ENCODE measurements around the gene ABCG4.
"Not testable (repeated sequence)": the region's sequence is repeated elsewhere in the genome, so short reads cannot be mapped to it uniquely, and the experiment has no call there.

The ABCG4 gene

GRCh38 chr11:119185981-119186634 lies 37.3 kb downstream of the ABCG4 start:
- DNase-seq: no peak

GRCh38 chr11:119187123-119187892 lies 38.5 kb downstream of the ABCG4 start:
- no peak for DNase-seq

GRCh38 chr11:119188067-119188466 lies 39.2 kb downstream of the ABCG4 start:
- DNase-seq: no peak

- no peak for DNase-seq
Measured at GRCh38 chr11:119188887-119189286, 40.0 kb downstream of the ABCG4 start.

GRCh38 chr11:119189393-119189792 lies 40.5 kb downstream of the ABCG4 start:
- no peak for DNase-seq

- DNase-seq: no peak
Measured at GRCh38 chr11:119190531-119190930, 41.7 kb downstream of the ABCG4 start.

GRCh38 chr11:119191265-119191664 lies 42.4 kb downstream of the ABCG4 start:
- not testable (repeated sequence) for DNase-seq

- DNase-seq: no peak
Measured at GRCh38 chr11:119192111-119192510, 43.3 kb downstream of the ABCG4 start.

GRCh38 chr11:119193001-119193400 lies 44.1 kb downstream of the ABCG4 start:
- no peak for DNase-seq

- no peak for DNase-seq
Measured at GRCh38 chr11:119193626-119194025, 44.8 kb downstream of the ABCG4 start.

GRCh38 chr11:119194811-119195440 lies 46.1 kb downstream of the ABCG4 start:
- no peak for DNase-seq

- DNase-seq: peak; percentile 61
Measured at GRCh38 chr11:119195680-119196079, 46.8 kb downstream of the ABCG4 start.

- DNase-seq: peak; percentile 78
Measured at GRCh38 chr11:119196833-119197483, 48.1 kb downstream of the ABCG4 start.

- no peak for DNase-seq
Measured at GRCh38 chr11:119198925-119199324, 50.1 kb downstream of the ABCG4 start.

GRCh38 chr11:119201236-119201635 lies 52.4 kb downstream of the ABCG4 start:
- DNase-seq: not testable (repeated sequence)

GRCh38 chr11:119202554-119202953 lies 53.7 kb downstream of the ABCG4 start:
- no peak for DNase-seq

- no peak for DNase-seq
Measured at GRCh38 chr11:119204066-119204465, 55.2 kb downstream of the ABCG4 start.

- no peak for DNase-seq
Measured at GRCh38 chr11:119205080-119205479, 56.2 kb downstream of the ABCG4 start.

GRCh38 chr11:119205574-119206510 lies 57.0 kb downstream of the ABCG4 start, which contains the start of gene CBL:
TSS of gene CBL (plus strand) at chr11:119206339. CDS start at chr11:119206418, 79 bp downstream.
- peak; percentile 89 for DNase-seq

- peak; percentile 41 for DNase-seq
Measured at GRCh38 chr11:119206511-119207414, 57.9 kb downstream of the ABCG4 start.

GRCh38 chr11:119207415-119207960 lies 58.6 kb downstream of the ABCG4 start:
- no peak for DNase-seq

Measured in EL (cell line).